ENCODE measurements around the gene SSRP1.
"Not testable (repeated sequence)": the region's sequence is repeated elsewhere in the genome, so short reads cannot be mapped to it uniquely, and the experiment has no call there.

The SSRP1 gene

GRCh38 chr11:57300785-57301184 lies 34.9 kb downstream of the SSRP1 start:
- TF ChIP-seq TAF1 (IDR thresholded peaks at IDR 0.05; ENCODE audit: low read depth, low read length) (no peak), POLR2A (IDR thresholded peaks at IDR 0.05; ENCODE audit: low read depth, low read length) (no peak), SPI1 (IDR thresholded peaks at IDR 0.05; ENCODE audit: low read depth, low read length) (no peak), POU2F2 (IDR thresholded peaks at IDR 0.05; ENCODE audit: low read depth, low read length) (no peak), PAX5 (IDR thresholded peaks at IDR 0.05; ENCODE audit: insufficient read depth, low read length, severe bottlenecking) (no peak), POLR2AphosphoS5 (IDR thresholded peaks at IDR 0.05; ENCODE audit: low read depth, low read length) (no peak)
- DNase-seq (ENCODE audit: insufficient read length, low spot score), result no peak
- FAIRE-seq, result no peak

- DNase-seq (ENCODE audit: insufficient read length, low spot score) (no peak), FAIRE-seq (no peak)
- no peak for TF ChIP-seq POLR2AphosphoS5 (IDR thresholded peaks at IDR 0.05; ENCODE audit: low read depth, low read length)
- TF ChIP-seq POLR2A (IDR thresholded peaks at IDR 0.05; ENCODE audit: low read depth, low read length), result no peak
- no peak for TF ChIP-seq TAF1 (IDR thresholded peaks at IDR 0.05; ENCODE audit: low read depth, low read length)
- no peak for TF ChIP-seq POU2F2 (IDR thresholded peaks at IDR 0.05; ENCODE audit: low read depth, low read length)
- no peak for TF ChIP-seq SPI1 (IDR thresholded peaks at IDR 0.05; ENCODE audit: low read depth, low read length)
Observed at GRCh38 chr11:57299150-57299737, 36.4 kb downstream of the SSRP1 start.

GRCh38 chr11:57297221-57297620 lies 38.5 kb downstream of the SSRP1 start:
- no peak for FAIRE-seq
- DNase-seq (ENCODE audit: insufficient read length, low spot score), result no peak

GRCh38 chr11:57296205-57296604 lies 39.5 kb downstream of the SSRP1 start:
- FAIRE-seq; DNase-seq (ENCODE audit: insufficient read length, low spot score): not testable (repeated sequence)

More at GRCh38 chr11:57297221-57297620, 38.5 kb downstream of the SSRP1 start:
- no peak for TF ChIP-seq POLR2A (IDR thresholded peaks at IDR 0.05; ENCODE audit: low read depth, low read length)
- no peak for TF ChIP-seq SPI1 (IDR thresholded peaks at IDR 0.05; ENCODE audit: low read depth, low read length)
- TF ChIP-seq POLR2AphosphoS5 (IDR thresholded peaks at IDR 0.05; ENCODE audit: low read depth, low read length), result no peak
- no peak for TF ChIP-seq POU2F2 (IDR thresholded peaks at IDR 0.05; ENCODE audit: low read depth, low read length)
- TF ChIP-seq TAF1 (IDR thresholded peaks at IDR 0.05; ENCODE audit: low read depth, low read length), result no peak
- no peak for TF ChIP-seq PAX5 (IDR thresholded peaks at IDR 0.05; ENCODE audit: insufficient read depth, low read length, severe bottlenecking)

- TF ChIP-seq POLR2AphosphoS5 (IDR thresholded peaks at IDR 0.05; ENCODE audit: low read depth, low read length) (no peak), POLR2A (IDR thresholded peaks at IDR 0.05; ENCODE audit: low read depth, low read length) (no peak), PAX5 (IDR thresholded peaks at IDR 0.05; ENCODE audit: insufficient read depth, low read length, severe bottlenecking) (no peak)
- FAIRE-seq, result no peak
- no peak for DNase-seq (ENCODE audit: insufficient read length, low spot score)
Observed at GRCh38 chr11:57294225-57295131, 41.2 kb downstream of the SSRP1 start.

GRCh38 chr11:57290288-57290687 lies 45.4 kb downstream of the SSRP1 start:
- no peak for DNase-seq (ENCODE audit: insufficient read length, low spot score)
- no peak for TF ChIP-seq POU2F2 (IDR thresholded peaks at IDR 0.05; ENCODE audit: low read depth, low read length)
- no peak for TF ChIP-seq PAX5 (IDR thresholded peaks at IDR 0.05; ENCODE audit: insufficient read depth, low read length, severe bottlenecking)
- TF ChIP-seq SPI1 (IDR thresholded peaks at IDR 0.05; ENCODE audit: low read depth, low read length), result no peak
- no peak for TF ChIP-seq TAF1 (IDR thresholded peaks at IDR 0.05; ENCODE audit: low read depth, low read length)
- TF ChIP-seq POLR2AphosphoS5 (IDR thresholded peaks at IDR 0.05; ENCODE audit: low read depth, low read length), result no peak
- TF ChIP-seq POLR2A (IDR thresholded peaks at IDR 0.05; ENCODE audit: low read depth, low read length), result no peak
- no peak for FAIRE-seq

GRCh38 chr11:57288771-57289579 lies 46.7 kb downstream of the SSRP1 start:
- no peak for FAIRE-seq
- no peak for TF ChIP-seq PAX5 (IDR thresholded peaks at IDR 0.05; ENCODE audit: insufficient read depth, low read length, severe bottlenecking)
- TF ChIP-seq SPI1 (IDR thresholded peaks at IDR 0.05; ENCODE audit: low read depth, low read length), result no peak
- no peak for TF ChIP-seq POLR2A (IDR thresholded peaks at IDR 0.05; ENCODE audit: low read depth, low read length)
- no peak for TF ChIP-seq TAF1 (IDR thresholded peaks at IDR 0.05; ENCODE audit: low read depth, low read length)
- no peak for TF ChIP-seq POLR2AphosphoS5 (IDR thresholded peaks at IDR 0.05; ENCODE audit: low read depth, low read length)
- no peak for TF ChIP-seq POU2F2 (IDR thresholded peaks at IDR 0.05; ENCODE audit: low read depth, low read length)
- no peak for DNase-seq (ENCODE audit: insufficient read length, low spot score)

GRCh38 chr11:57287884-57288283 lies 47.8 kb downstream of the SSRP1 start:
- FAIRE-seq (no peak), DNase-seq (ENCODE audit: insufficient read length, low spot score) (no peak)

GRCh38 chr11:57283231-57283990 lies 52.3 kb downstream of the SSRP1 start:
- no peak for TF ChIP-seq POU2F2 (IDR thresholded peaks at IDR 0.05; ENCODE audit: low read depth, low read length)
- TF ChIP-seq SPI1 (IDR thresholded peaks at IDR 0.05; ENCODE audit: low read depth, low read length), result no peak
- no peak for TF ChIP-seq PAX5 (IDR thresholded peaks at IDR 0.05; ENCODE audit: insufficient read depth, low read length, severe bottlenecking)
- TF ChIP-seq POLR2AphosphoS5 (IDR thresholded peaks at IDR 0.05; ENCODE audit: low read depth, low read length), result no peak
- TF ChIP-seq POLR2A (IDR thresholded peaks at IDR 0.05; ENCODE audit: low read depth, low read length), result no peak
- no peak for TF ChIP-seq TAF1 (IDR thresholded peaks at IDR 0.05; ENCODE audit: low read depth, low read length)
- FAIRE-seq (no peak), DNase-seq (ENCODE audit: insufficient read length, low spot score) (no peak)

More at GRCh38 chr11:57287884-57288283, 47.8 kb downstream of the SSRP1 start:
- TF ChIP-seq POLR2AphosphoS5 (IDR thresholded peaks at IDR 0.05; ENCODE audit: low read depth, low read length) (no peak), SPI1 (IDR thresholded peaks at IDR 0.05; ENCODE audit: low read depth, low read length) (no peak), PAX5 (IDR thresholded peaks at IDR 0.05; ENCODE audit: insufficient read depth, low read length, severe bottlenecking) (no peak), TAF1 (IDR thresholded peaks at IDR 0.05; ENCODE audit: low read depth, low read length) (no peak), POLR2A (IDR thresholded peaks at IDR 0.05; ENCODE audit: low read depth, low read length) (no peak), POU2F2 (IDR thresholded peaks at IDR 0.05; ENCODE audit: low read depth, low read length) (no peak)

- FAIRE-seq; DNase-seq (ENCODE audit: insufficient read length, low spot score): not testable (repeated sequence)
Observed at GRCh38 chr11:57281546-57281945, 54.1 kb downstream of the SSRP1 start.

All from GM12891 (cell line).